Activated CD8-positive, alpha-beta memory T cell treated with anti-CD3 and anti-CD28 coated beads, Interleukin-2, amount 10 ng/mL, durations not matched to agents 7 days and 5 days (primary cell): Measurements from ENCODE around the gene NPL. TPM values are rescaled to one million over a fixed set of nuclear protein-coding genes. Genes with fewer than 3 reads are reported as not detected.
A peak's percentile ranks its signal among the peaks of the same experiment; 100 is the strongest.

Experiments
- ATAC-seq: fragments of 150-1000 bp; cut with Tn5 transposase; one replicate; pipeline ENCODE4 v1.10.0; 2021; ENCODE audit warnings: moderate library complexity
- CTCF ChIA-PET: fragments of 350-600 bp; sonication (Branson Sonifier 250); formaldehyde crosslinking; loops from one replicate; lab custom pipeline; 2021; ENCODE audit warnings: antibody characterized with exemption; lab: Charles Lee
- DNase-seq: peaks from one replicate; pipeline ENCODE4 v3.0.0-alpha.2; 2020
- H3K27ac Mint-ChIP-seq: one replicate; pipeline ENCODE4 v1.8.0; 2021; ENCODE audit warnings: mild to moderate bottlenecking, mixed read lengths
- H3K27me3 Mint-ChIP-seq: one replicate; pipeline ENCODE4 v1.8.0; 2021; ENCODE audit warnings: mixed read lengths
- H3K36me3 Mint-ChIP-seq: one replicate; pipeline ENCODE4 v1.8.0; 2021; ENCODE audit warnings: mild to moderate bottlenecking, mixed read lengths
- H3K4me1 Mint-ChIP-seq: one replicate; pipeline ENCODE4 v1.8.0; 2021; ENCODE audit warnings: mixed read lengths
- H3K4me3 Mint-ChIP-seq: one replicate; pipeline ENCODE4 v1.8.0; 2021; ENCODE audit warnings: mild to moderate bottlenecking, moderate library complexity, mixed read lengths
- H3K9me3 Mint-ChIP-seq: one replicate; pipeline ENCODE4 v1.8.0; 2022; ENCODE audit warnings: low read depth, mixed read lengths
- total RNA-seq, 2 experiments: library from RNA; stranded (reverse); gene quantifications; one replicate each; pipeline ENCODE4 v1.2.3, GENCODE V29; 2021

The NPL gene
- total RNA-seq, 2 experiments from 2014 or later = 1.8 to 10.1 TPM

- Mint-ChIP-seq H3K9me3 (no peaks in the 10 kb centered on the region), H3K27me3 (peaks cover 36% of the 10 kb centered on the region), H3K4me3 (no peak overlapping the region), H3K4me1 (peaks cover 16% of the 10 kb centered on the region), H3K27ac (no peak overlapping the region), H3K36me3 (no peaks in the 10 kb centered on the region)
- no peak for DNase-seq
- ATAC-seq = no peak
- CTCF ChIA-PET = interaction anchor here (0.6 to 13.8 kb wide), 12 partner anchors 11 to 699 kb away, joined by 3 to 715 read pairs (median 4); partner anchors contain the start of genes RGS16 and RNASEL
Measured at GRCh38 chr1:182784556-182785171, 4.9 kb upstream of the NPL start.

- no peak overlapping the region for H3K27ac Mint-ChIP-seq
- H3K4me1 Mint-ChIP-seq = peaks cover 21% of the 10 kb centered on the region
- no peaks in the 10 kb centered on the region for H3K36me3 Mint-ChIP-seq
- DNase-seq (no peak), ATAC-seq (no peak)
- CTCF ChIA-PET = interaction anchor here (0.6 to 13.8 kb wide), 12 partner anchors 10 to 700 kb away, joined by 3 to 715 read pairs (median 4); partner anchors contain the start of genes RGS16 and RNASEL
- no peaks in the 10 kb centered on the region for H3K9me3 Mint-ChIP-seq
- peaks cover 36% of the 10 kb centered on the region for H3K27me3 Mint-ChIP-seq
- no peak overlapping the region for H3K4me3 Mint-ChIP-seq
Measured at GRCh38 chr1:182785181-182785580, 4.4 kb upstream of the NPL start.

GRCh38 chr1:182786223-182786994 lies 3.2 kb upstream of the NPL start:
- CTCF ChIA-PET = interaction anchor here (0.8 to 13.8 kb wide), 6 partner anchors 9 to 342 kb away, joined by 3 to 715 read pairs (median 7); partner anchors contain the start of genes RGS16 and RNASEL
- Mint-ChIP-seq H3K4me1 (peaks cover 22% of the 10 kb centered on the region), H3K4me3 (no peak overlapping the region), H3K27me3 (peaks cover 36% of the 10 kb centered on the region), H3K27ac (no peak overlapping the region), H3K9me3 (no peaks in the 10 kb centered on the region), H3K36me3 (no peaks in the 10 kb centered on the region)
- ATAC-seq (no peak), DNase-seq (peak; percentile 58)

- Mint-ChIP-seq H3K4me1 (peaks cover 20% of the 10 kb centered on the region), H3K36me3 (no peaks in the 10 kb centered on the region), H3K27ac (no peak overlapping the region), H3K9me3 (no peaks in the 10 kb centered on the region), H3K4me3 (no peak overlapping the region), H3K27me3 (peaks cover 36% of the 10 kb centered on the region)
- DNase-seq = no peak
- ATAC-seq = no peak
- CTCF ChIA-PET = interaction anchor here (0.8 to 13.8 kb wide), 6 partner anchors 9 to 343 kb away, joined by 3 to 715 read pairs (median 7); partner anchors contain the start of genes RGS16 and RNASEL
Measured at GRCh38 chr1:182786995-182787324, 2.6 kb upstream of the NPL start.

GRCh38 chr1:182791281-182792179 lies 2.0 kb downstream of the NPL start:
- Mint-ChIP-seq H3K36me3 (peaks cover 2% of the 10 kb centered on the region), H3K9me3 (no peaks in the 10 kb centered on the region), H3K4me3 (no peak overlapping the region), H3K4me1 (peaks cover 13% of the 10 kb centered on the region), H3K27me3 (peaks cover 21% of the 10 kb centered on the region), H3K27ac (no peak overlapping the region)
- ATAC-seq (no peak), DNase-seq (no peak)
- CTCF ChIA-PET = interaction anchor here (1.2 to 13.8 kb wide), 3 partner anchors 9 to 194 kb away, joined by 3 to 715 read pairs (median 4); partner anchors contain the start of genes RGS16 and RNASEL

- Mint-ChIP-seq H3K27ac (no peak overlapping the region), H3K4me3 (no peak overlapping the region)
- no peak for ATAC-seq
Measured at GRCh38 chr1:182794091-182794490, 4.5 kb downstream of the NPL start.

GRCh38 chr1:182794676-182795201 lies 5.2 kb downstream of the NPL start:
- no peak overlapping the region for H3K27ac Mint-ChIP-seq
- ATAC-seq (no peak), DNase-seq (no peak)
- H3K9me3 Mint-ChIP-seq = no peaks in the 10 kb centered on the region
- no peak overlapping the region for H3K4me3 Mint-ChIP-seq
- peaks cover 4% of the 10 kb centered on the region for H3K36me3 Mint-ChIP-seq
- peaks cover 7% of the 10 kb centered on the region for H3K4me1 Mint-ChIP-seq
- CTCF ChIA-PET = interaction anchor here (0.9 to 3.2 kb wide), 2 partner anchors 9 to 199 kb away, joined by 5 to 10 read pairs; no protein-coding TSS in a partner anchor
- no peaks in the 10 kb centered on the region for H3K27me3 Mint-ChIP-seq

More at GRCh38 chr1:182794091-182794490, 4.5 kb downstream of the NPL start:
- CTCF ChIA-PET = interaction anchor here (3.2 kb wide), 1 partner anchor 8 kb away, joined by 10 read pairs; no protein-coding TSS in a partner anchor
- Mint-ChIP-seq H3K36me3 (peaks cover 4% of the 10 kb centered on the region), H3K27me3 (peaks cover under 1% of the 10 kb centered on the region), H3K4me1 (peaks cover 9% of the 10 kb centered on the region), H3K9me3 (no peaks in the 10 kb centered on the region)
- DNase-seq = no peak

GRCh38 chr1:182795563-182796228 lies 6.1 kb downstream of the NPL start:
- Mint-ChIP-seq H3K9me3 (no peaks in the 10 kb centered on the region), H3K4me1 (peaks cover 2% of the 10 kb centered on the region), H3K27me3 (no peaks in the 10 kb centered on the region), H3K27ac (no peak overlapping the region), H3K36me3 (peaks cover 4% of the 10 kb centered on the region), H3K4me3 (no peak overlapping the region)
- no peak for ATAC-seq
- DNase-seq = no peak
- CTCF ChIA-PET = interaction anchor here (0.9 to 3.2 kb wide), 2 partner anchors 10 to 200 kb away, joined by 5 to 10 read pairs; no protein-coding TSS in a partner anchor

- CTCF ChIA-PET = no interaction called here
- H3K27me3 Mint-ChIP-seq = no peaks in the 10 kb centered on the region
- H3K4me1 Mint-ChIP-seq = no peaks in the 10 kb centered on the region
- no peaks in the 10 kb centered on the region for H3K9me3 Mint-ChIP-seq
- ATAC-seq = no peak
- no peak overlapping the region for H3K4me3 Mint-ChIP-seq
- no peak overlapping the region for H3K27ac Mint-ChIP-seq
- peaks cover 2% of the 10 kb centered on the region for H3K36me3 Mint-ChIP-seq
- no peak for DNase-seq
Measured at GRCh38 chr1:182802006-182802803, 12.6 kb downstream of the NPL start.

- CTCF ChIA-PET = no interaction called here
- no peaks in the 10 kb centered on the region for H3K9me3 Mint-ChIP-seq
- no peak overlapping the region for H3K27ac Mint-ChIP-seq
- no peaks in the 10 kb centered on the region for H3K27me3 Mint-ChIP-seq
- H3K4me3 Mint-ChIP-seq = no peak overlapping the region
- no peaks in the 10 kb centered on the region for H3K4me1 Mint-ChIP-seq
- DNase-seq = no peak
- no peaks in the 10 kb centered on the region for H3K36me3 Mint-ChIP-seq
- no peak for ATAC-seq
Measured at GRCh38 chr1:182803846-182804245, 14.3 kb downstream of the NPL start.

- H3K27ac Mint-ChIP-seq = no peak overlapping the region
- DNase-seq (no peak), ATAC-seq (no peak)
- no peaks in the 10 kb centered on the region for H3K4me1 Mint-ChIP-seq
- no peaks in the 10 kb centered on the region for H3K27me3 Mint-ChIP-seq
- H3K4me3 Mint-ChIP-seq = no peak overlapping the region
- no peaks in the 10 kb centered on the region for H3K36me3 Mint-ChIP-seq
- no peaks in the 10 kb centered on the region for H3K9me3 Mint-ChIP-seq
- CTCF ChIA-PET = no interaction called here
Measured at GRCh38 chr1:182806015-182806678, 16.6 kb downstream of the NPL start.
